Stimulated activated CD8-positive, alpha-beta memory T cell treated with anti-CD3 and anti-CD28 coated beads, Interleukin-2, amount 100 ng/mL, for 1 hour (primary cell): Measurements from ENCODE around the gene PXDC1.

Source experiments
- DNase-seq, 2 donors: peaks; one replicate each; pipeline ENCODE4 v3.0.0-alpha.2; 2020; ENCODE audit warnings: low read depth in 2 of 2

The PXDC1 gene

GRCh38 chr6:3746696-3747095 lies 4.8 kb downstream of the PXDC1 start:
- no peak for DNase-seq

GRCh38 chr6:3746119-3746691 lies 5.3 kb downstream of the PXDC1 start:
- no peak for DNase-seq

- no peak for DNase-seq
These were observed 5.9 kb downstream of the PXDC1 start for GRCh38 chr6:3745566-3746118.

GRCh38 chr6:3744901-3745470 lies 6.5 kb downstream of the PXDC1 start:
- no peak for DNase-seq

DNA sequence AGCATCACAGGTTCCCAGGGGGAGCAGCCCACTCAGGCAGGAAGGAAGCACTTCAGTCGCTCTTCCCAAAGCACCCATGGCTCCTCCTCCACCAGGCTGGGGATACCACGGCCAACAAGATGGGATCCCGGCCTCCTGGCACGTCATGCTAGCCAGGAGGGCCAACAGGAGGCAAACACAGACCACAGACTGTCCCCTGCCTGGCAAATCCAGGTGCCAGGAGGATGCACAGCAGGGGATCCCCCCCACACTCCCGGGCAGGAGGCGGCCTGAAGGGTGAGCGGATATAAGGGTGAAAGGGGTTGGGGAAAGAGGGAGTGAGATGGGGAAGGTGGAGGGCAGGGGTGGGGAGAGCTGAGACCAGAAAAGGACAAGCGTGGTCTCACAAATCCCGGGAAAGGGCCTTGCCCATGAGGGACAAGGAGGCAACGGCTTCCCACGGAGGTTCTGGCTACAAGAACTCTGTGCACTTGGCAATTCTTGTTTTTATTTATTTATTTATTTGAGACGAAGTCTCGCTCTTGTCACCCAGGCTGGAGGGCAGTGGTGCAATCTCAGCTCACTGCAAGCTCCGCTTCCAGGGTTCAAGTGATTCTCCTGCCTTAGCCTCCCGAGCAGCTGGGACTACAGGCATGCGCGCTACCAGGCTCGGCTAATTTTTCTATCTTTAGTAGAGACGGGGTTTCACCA lies 7.2 kb downstream of the PXDC1 start:
- no peak for DNase-seq

GRCh38 chr6:3743541-3743940 lies 8.0 kb downstream of the PXDC1 start:
- DNase-seq, result no peak

- peak; percentile 84 to 86 for DNase-seq
These were observed 8.8 kb downstream of the PXDC1 start for GRCh38 chr6:3742426-3743344.

DNA sequence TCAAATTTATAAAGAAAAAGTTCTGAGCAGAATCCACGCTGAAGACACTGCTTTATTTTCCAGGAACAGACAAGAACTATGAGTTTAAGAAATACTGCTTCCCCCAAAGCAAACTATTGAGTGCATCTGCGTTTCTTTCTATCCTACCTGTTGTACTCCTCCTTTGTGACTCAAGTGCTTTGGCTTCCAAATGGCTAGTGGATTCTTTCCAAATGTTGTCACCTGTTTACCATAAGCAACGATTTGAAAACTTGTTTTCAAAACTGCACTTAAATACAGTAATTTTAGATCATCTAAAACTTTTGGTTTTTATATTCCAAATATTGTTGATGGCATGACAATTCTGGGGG lies 9.5 kb downstream of the PXDC1 start:
- no peak for DNase-seq

DNA sequence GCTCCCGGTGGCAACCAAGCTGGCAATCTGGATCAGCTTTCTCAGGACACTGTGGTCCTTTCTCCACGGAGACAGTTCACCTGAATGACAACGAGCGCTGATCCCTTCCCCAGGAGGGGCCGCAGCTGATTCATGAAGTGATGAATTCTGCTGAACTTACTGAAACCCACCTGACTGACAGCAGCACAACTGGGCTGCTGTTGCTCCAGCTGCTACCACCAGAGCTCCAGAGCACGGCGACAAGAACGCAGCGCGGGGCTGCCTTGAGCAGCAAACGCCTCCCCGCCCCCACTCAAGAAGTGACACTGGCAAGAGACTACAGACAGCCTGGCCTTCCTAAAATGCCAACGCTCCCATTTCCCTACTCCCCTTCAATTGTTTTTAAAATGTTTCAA lies 10.0 kb downstream of the PXDC1 start:
- DNase-seq, result no peak

- no peak for DNase-seq
These were observed 10.7 kb downstream of the PXDC1 start for GRCh38 chr6:3740551-3741476.

DNA sequence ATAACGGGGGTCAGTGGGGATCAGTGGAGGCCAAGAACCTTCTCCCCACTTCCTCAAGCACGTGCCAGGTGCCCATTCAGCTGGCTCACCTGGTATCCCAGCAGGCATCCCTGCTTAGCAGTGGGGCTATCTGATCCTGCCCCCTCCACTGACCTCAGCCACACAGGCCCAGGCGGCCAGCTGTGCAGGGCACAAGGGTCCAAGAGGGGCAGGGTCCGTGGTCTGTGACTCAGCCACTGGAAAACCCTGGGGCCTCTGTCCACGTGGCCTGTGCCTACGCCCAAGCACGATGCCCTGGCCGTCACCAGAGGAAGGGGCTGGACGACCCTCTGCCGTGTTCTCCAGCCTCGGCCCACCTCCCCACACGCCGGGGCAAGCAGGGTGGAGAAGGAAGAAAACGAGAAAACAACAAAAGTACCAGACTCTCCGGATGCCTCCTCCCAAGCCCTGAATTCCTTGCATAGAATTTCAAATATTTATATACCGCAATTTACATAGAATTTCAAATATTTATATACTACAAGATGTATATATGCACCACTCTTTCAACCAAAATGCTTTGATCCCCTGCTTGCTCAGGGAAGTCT lies 12.1 kb downstream of the PXDC1 start:
- DNase-seq, result no peak

DNA sequence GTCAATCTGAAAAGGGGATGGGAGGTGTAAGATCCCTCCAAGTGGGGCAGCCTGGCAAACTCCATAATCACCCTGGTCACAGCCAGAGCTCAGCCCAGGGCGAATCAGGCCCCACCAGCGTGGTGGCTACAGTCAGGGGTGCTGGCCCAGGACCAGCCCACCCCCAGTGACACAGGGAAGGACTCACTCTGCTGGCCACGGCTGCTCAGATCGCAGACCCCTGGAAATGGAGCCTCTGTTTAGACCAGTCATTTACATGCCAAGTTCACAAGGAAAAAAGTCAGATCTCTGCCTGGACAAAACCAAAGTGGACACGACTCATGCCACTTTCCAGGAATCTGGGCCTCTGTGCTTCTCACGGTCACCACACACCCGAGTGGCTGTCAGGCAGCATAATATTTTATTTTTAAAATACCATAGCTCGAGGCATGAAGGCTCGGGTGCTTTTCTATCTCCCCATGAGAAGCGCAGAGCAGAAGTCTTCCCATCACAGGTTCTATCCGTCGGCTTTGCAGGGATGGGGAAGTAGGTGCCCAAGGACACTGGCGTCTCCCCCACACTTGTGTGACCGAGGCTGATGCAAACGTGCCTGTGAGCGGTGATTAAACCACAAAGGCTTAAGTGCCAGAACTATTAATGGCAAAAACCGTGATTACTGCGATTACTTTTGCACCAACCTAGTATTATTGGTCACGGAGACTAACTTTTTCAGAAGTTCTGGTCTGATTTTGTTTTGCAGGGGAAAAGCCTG lies 13.0 kb downstream of the PXDC1 start:
- no peak for DNase-seq

- no peak for DNase-seq
These were observed 13.7 kb downstream of the PXDC1 start for GRCh38 chr6:3737831-3738210.

GRCh38 chr6:3737149-3737830 lies 14.2 kb downstream of the PXDC1 start:
- no peak for DNase-seq

- no peak for DNase-seq
These were observed 16.4 kb downstream of the PXDC1 start for GRCh38 chr6:3735029-3735605.

GRCh38 chr6:3734023-3734422 lies 17.5 kb downstream of the PXDC1 start:
- no peak for DNase-seq

GRCh38 chr6:3733321-3733925 lies 18.1 kb downstream of the PXDC1 start:
- no peak for DNase-seq

GRCh38 chr6:3732345-3733141 lies 19.0 kb downstream of the PXDC1 start:
- DNase-seq, result peak; percentile 40 to 43
